Smooth muscle cell of bladder (primary cell): Measurements from ENCODE around the gene COPS9. TPM values are rescaled to one million over a fixed set of nuclear protein-coding genes. Genes with fewer than 3 reads are reported as not detected.

Experiments used
- total RNA-seq: library from RNA; depleted of rRNA; stranded (reverse); fragments of >200 nt; gene quantifications from 2 replicates; pipeline ENCODE4 v1.2.3, GENCODE V29; 2014

COPS9 gene
- total RNA-seq, result 93.3 and 122 TPM in 2 replicates

DNA sequence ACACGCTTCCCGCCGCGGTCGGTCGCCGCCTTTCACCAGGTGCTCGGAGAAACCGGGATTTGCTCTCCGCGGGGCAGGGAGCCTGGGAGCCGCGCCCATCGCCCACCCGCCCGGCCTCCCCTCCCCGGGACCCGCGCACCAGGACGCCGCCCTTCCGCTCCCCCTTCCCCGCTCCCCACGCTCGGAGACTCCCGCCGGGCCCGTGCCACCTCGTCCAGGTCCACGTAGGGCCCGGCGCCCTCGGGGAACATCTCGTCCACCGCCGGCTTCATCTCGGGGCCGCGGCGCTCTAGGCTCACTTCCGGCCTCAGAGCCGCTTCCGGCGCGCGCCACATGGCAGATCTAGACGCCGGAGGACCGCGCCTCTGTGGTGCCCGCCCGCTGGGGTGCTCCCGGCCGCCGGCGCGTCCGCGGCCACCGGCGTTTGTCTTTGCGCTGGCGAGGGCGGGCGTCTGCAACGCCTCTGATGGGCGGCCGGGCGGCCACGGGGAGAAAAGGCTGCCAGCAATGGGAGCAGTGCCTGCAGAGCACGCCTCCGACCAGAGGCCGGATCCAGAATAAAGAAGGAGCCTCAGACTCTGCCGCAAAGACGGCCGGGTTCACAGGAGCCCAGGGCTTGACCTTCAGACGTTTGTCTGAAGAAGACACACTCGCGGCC lies at the start of gene COPS9:
COPS9 (minus strand) TSS at position 293 of the 658 bp plus-strand sequence; CDS start at position 272, 21 bp downstream.

DNA sequence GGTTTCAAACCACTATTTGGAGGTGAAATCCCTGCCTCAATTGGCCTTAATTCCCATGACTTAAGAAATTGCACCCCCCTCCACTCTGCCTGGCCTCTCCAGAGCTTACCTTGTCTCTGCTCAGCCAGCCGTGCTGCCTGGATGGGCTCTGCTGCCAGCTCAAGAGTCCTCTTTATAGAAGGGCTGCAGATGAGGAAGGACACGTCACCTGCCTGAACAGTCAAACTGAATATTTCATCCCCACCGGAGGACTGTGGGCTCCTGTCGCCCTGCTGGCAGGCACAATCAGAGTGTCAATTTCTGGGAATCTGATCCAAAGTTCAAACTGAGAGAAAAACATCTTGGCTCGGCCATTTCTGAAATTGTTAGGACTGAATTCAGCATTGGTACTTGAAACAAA lies 4.4 kb upstream of the COPS9 start, which contains the start of gene OTOS:
OTOS (minus strand) TSS at position 148 of the 400 bp plus-strand sequence. CDS start 332 bp downstream, outside the sequence.

Other genes with a start within 250 kb of the COPS9 start
- gene NDUFA10, start 111.0 kb downstream of the COPS9 start, total RNA-seq, result 101 and 135 TPM in 2 replicates
- not detected in 2 replicates for gene OR6B2, start 105.9 kb downstream of the COPS9 start, total RNA-seq
- not detected in 2 replicates for gene OR6B3, start 82.8 kb downstream of the COPS9 start, total RNA-seq
- gene OTOS, start 4.4 kb upstream of the COPS9 start, total RNA-seq, result not detected in 2 replicates